ENCODE data around the gene GDA.

The GDA gene

DNA sequence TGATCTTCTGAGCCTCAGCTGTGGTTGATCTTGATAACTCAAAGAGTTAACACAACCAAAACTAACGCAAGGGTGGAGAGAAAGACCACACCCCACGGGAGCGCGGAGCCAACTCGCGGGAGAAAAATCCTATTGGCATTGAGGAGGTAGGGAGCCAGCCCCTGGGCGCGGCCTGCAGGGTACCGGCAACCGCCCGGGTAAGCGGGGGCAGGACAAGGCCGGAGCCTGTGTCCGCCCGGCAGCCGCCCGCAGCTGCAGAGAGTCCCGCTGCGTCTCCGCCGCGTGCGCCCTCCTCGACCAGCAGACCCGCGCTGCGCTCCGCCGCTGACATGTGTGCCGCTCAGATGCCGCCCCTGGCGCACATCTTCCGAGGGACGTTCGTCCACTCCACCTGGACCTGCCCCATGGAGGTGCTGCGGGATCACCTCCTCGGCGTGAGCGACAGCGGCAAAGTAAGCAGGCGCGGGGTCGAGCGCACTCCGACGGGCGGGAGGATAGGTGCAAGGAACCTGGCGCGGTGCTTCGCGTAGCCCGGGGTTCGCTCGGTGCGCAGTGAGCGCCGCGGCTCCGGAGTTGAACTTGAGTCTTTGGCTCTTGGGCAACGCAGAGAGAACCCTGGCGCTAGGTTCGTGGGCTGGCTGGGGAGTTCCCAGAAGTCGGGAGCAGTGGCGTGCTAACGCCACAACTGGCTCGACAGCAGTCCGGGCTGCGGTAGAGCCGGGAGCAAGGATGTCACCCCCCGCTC lies at the start of gene GDA:
TSS of gene GDA (plus strand) at position 210 of the 745 bp plus-strand sequence. CDS start at position 330, 120 bp downstream.
- in situ Hi-C loops (cut with MboI; ENCODE audit: low sequenced_read_pairs): no loop called here

DNA sequence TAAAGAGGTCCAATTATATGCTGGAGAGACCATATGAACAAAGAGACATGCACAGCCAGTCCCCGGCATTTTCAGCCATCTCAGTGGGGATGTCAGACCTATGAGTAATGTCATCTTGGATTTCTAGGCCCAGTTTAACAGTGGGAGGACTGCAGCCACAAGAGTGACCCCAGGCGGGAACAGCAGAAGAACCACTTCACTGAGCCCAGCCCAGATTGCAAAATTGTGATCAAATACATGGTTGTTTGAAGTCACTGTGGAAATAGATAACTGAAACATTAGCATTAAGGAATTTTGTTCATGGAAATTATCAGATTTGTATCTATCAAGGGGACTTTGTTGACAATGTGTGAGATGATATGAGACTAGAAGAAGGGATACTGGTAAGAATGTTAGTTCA lies 46.7 kb upstream of the GDA start:
- in situ Hi-C loops (cut with MboI; ENCODE audit: low sequenced_read_pairs): no loop called here

DNA sequence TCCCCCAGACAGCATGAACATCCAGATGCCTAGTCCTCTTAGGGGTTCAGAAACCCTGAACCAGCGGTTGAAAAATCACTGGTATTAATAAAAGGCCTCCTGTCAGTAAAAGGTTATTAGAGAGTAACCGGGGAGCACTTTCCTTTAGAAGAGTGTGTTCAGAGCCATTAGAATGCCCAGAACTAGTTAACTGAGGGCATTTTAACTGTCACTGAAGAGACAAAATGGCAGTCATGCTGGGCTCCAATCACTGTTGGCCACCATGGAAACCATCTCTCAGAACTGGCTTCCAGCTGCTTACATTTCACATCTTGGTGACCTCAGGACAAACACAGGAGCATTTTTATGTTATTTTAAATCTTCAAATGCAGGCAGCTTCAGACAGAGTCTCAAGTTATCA lies 36.2 kb upstream of the GDA start:
- in situ Hi-C loops (cut with MboI; ENCODE audit: low sequenced_read_pairs): no loop called here

DNA sequence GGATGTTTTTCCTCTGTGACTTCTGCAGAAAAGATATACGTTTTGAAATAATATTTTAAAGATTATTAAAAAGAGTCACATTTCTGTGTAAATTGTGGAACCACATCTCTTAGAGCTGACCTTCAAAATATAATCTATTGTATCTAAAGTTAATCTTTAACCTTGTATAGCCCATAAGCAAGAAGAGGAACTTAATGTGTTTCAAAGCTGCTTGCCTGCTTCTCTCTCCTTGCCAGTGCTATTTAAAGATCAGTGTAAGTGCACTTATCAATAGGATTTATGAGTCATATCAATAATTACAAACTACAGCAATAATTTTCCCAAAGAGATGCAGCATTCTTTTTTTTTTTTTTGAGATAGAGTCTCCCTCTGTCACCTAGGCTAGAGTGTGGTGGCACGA lies 29.4 kb upstream of the GDA start:
- in situ Hi-C loops (cut with MboI; ENCODE audit: low sequenced_read_pairs): no loop called here

DNA sequence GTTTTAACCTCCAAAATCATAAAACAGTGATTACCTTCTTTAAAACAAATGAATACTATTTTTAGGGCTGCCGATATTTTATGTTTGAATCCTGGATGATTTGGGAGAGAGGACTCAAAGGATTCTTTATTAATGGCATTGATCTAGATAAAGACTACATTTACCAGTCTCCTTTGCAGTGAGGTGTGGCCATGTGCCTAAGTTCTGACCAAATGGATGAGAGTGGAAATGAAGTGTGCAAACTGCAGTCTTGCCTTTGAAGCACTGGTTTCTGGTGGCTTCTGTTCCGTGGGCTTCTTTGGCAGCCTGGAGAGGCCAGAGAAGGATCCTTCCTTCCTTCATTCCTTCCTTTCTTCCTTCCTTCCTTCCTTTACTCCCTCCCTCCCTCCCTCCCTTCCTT lies 24.3 kb upstream of the GDA start:
- in situ Hi-C loops (cut with MboI; ENCODE audit: low sequenced_read_pairs): no loop called here

DNA sequence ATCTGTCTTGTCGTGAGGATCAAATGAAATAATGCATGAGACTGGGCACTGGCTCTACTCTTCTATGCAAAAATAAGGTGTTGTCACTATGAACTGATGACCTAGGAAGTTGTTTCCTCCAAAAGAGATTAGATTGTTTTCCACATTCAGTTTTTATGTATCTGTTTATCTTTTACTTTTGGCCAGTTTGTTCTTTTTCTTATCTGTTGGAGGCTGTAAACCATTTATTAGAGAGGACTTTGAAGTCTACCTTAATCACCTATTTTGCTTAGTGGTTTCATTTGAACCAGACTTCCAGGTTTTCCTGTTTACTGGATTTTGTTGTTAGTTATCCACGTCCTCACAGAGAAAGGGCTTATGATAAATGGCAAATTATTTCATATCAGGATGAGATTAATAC lies 21.5 kb upstream of the GDA start:
- in situ Hi-C loops (cut with MboI; ENCODE audit: low sequenced_read_pairs): no loop called here

DNA sequence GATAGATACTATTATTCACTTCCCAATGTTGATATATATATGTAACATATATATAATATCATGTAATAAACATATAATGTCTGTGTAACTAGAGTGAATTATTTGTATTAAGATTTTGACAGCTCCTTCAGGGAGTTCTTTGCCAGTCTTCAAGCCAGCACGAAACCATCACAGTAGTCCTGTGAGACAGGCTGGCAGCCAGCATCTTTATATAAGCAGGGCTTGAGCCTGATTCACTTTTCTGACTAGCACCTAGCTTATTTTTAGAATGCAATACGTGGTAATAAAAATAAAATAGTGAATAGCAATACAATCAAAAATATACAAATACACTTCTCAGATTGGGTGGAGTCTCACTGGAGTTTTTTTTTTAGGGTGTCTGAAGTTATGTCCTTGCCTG lies 20.7 kb upstream of the GDA start:
- in situ Hi-C loops (cut with MboI; ENCODE audit: low sequenced_read_pairs): no loop called here

DNA sequence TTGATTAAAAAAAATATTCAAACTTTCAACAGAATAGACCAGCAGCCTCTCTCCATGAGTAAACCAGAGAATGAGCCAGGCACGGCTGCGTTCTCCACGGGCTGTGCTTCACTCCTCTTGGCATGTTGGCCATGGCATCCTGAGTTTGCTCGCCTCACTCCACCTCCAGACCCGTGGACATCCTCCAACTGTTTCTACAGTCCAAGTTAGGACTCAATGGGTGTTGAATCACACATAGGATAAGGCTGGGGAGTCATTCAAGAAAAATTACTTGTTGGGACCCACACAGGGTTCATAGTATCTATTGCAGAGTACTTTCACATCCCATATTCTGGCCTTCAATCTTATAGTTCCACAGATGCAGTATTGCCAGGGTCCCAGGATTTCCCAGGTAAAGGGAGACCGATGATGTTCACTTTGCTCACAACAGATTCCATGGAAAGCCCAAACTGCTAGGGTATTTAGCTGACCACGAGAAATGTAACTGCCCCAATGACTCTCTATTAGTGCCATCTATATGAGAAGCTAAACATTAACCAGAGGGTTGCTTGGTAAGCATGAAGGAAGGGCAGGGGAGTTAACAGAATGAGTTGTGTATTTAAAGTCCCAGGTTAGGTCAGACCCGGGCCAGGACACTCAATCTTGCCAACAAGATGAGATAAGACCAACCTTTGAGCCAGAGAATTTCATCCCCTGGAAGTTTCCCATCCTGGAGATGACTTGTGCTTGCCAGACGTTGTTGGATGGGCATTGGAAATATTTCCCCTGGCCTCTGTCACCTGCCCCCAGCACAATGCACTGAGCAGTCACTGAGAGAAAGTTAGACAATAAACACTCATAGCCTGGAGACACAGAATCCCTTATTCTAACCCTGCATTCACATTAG lies 19.7 kb upstream of the GDA start:
- in situ Hi-C loops (cut with MboI; ENCODE audit: low sequenced_read_pairs): no loop called here

DNA sequence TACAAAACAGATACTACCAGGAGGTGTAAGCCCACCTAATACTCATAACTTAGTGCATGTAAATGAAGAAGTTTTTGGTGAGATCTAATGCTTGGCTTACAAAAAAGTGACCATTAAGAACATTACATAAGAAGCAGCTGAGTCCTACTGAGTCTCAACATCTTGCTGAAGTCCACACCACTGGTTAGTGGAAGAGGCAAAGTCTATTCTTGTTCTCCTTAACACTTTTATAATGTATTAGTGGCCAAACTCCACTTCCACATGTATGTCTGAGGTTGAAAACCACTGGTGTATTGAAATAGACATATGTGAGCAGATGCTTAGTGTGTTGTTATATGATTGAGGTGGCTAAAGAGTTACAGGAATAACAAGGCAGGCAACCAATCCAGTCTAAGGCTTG lies 18.9 kb upstream of the GDA start:
- in situ Hi-C loops (cut with MboI; ENCODE audit: low sequenced_read_pairs): no loop called here

DNA sequence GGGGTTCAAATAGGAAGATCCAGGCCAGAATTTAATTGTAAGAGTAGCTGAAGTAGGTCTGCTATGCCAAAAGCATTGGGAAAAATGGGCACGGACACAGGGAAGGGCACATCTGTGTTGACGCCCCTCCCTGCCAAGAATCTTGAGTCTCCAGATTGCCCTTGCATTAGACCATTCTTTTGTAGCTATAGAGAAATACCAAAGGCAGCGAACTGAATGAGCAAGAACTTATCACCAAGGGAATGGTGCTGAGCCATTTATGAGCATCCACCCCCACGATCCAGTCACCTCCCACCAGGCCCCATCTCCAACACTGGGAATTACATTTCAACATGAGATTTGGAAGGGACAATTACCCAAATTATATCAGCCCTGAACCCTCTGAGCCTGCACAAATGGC lies 18.0 kb upstream of the GDA start:
- in situ Hi-C loops (cut with MboI; ENCODE audit: low sequenced_read_pairs): no loop called here

DNA sequence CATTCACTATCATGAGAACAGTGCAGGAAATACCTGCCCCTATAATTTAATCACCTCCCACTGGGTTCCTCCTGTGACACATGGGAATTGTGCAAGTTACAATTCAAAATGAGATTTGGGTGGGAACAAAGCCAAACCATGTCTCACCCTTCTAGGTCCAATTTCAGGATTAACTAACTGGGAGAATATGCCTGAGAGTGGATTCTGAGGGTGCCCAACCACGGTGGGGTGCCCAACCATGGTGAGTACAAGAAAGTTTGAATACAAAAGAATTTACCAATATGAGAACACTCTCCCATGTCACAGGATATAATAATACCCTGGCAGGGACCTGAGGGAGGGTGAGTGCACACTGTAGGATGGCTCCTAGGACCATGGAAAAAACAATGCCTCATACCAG lies 17.2 kb upstream of the GDA start:
- in situ Hi-C loops (cut with MboI; ENCODE audit: low sequenced_read_pairs): no loop called here

DNA sequence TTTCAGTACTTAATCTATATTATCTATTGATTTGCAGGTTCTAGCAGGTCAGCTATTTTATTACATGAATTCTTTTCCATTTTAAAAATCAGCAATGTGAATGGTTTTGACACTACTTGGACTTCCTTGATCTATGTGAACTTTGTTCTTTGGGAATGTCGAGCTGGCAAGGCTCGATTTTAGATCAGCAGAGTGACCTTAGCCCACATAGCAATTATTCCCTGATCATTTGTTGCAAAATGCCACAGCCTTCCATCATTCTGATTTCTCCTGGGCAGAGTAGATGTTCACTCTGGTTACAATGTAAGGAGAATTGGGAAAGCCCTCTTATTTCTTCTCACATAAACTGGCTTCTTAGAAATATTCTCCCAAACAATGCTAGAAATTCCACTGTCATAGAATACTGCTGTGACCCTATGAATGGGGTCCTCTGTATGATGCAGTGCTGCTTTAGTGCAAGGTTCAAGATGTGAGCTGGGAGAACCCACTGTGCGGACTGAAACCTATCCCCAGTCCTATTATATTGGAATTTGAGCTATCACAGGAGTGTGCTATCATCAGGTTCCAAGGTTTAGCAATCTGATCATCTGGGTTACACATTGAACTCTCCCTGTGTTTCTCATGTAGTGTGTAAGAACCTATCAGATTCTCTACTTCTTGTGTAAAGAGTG lies 15.7 kb upstream of the GDA start:
- in situ Hi-C loops (cut with MboI; ENCODE audit: low sequenced_read_pairs): no loop called here

DNA sequence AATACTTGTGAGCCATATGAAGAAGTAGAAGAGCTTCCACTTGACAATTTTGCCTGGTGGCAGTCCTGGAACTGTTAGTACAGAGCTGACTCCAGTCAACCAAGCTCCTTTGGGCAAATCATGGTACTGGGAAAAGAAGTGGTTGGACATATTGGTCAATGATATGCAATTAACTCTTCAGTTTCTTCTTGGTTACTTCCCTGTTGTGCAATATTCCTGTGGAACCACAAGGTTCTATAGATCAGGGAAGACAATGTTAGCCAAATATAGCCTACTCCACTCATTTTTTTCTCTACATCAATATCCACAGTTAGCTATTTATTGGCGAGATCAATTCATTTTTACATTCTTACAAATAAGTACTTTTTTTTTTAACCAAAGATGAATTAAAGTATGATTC lies 14.4 kb upstream of the GDA start:
- in situ Hi-C loops (cut with MboI; ENCODE audit: low sequenced_read_pairs): no loop called here

DNA sequence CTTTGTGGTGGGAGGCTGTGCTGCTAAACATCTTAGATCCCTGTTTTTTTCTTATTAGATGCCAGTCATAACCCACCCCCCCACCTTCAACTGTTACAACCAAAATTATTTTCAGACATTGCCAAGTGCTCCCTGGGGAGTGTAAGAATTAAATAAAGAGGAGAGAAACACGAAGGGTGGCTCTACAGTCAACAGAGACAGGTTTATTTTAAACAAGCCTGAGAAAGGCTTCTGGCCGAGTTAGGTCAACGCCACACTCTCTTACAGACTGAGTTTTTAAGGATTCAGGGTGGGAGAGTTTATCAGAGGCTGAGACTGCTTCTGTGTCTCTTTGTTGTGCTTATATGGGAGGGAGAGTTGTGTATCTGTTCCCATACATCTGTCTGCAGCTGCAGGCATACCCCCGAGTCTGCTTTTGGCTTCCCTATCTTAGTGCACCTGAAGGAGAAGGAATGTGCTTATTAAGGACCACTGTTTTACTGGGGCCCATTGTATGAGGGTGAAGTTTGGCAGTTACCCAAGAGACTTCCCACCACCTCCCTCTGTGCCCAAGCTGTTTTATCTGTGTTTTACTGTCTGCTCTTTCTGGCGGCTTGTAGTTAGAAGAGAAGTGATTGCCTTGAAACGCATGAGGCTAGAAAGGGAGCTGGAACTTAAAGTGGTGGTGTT lies 11.4 kb upstream of the GDA start:
- in situ Hi-C loops (cut with MboI; ENCODE audit: low sequenced_read_pairs): no loop called here

DNA sequence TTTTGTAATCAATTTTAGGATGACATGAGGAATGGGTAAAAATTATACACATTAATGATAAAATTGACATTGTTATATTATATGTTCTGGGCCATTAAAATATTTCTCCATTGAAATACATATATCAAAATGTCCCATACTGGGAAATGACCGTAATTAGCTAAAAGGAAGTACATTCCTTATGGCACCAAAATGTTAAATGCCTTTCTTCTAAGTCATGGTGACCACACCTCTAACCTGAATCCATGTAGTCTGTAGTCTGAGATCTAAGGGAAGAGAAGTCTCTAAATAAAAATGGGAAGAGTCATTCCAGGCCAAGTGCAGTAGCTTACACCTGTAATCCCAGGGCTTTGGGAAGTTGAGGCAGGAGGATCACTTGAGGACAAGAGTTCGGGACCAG lies 10.0 kb upstream of the GDA start:
- in situ Hi-C loops (cut with MboI; ENCODE audit: low sequenced_read_pairs): no loop called here

DNA sequence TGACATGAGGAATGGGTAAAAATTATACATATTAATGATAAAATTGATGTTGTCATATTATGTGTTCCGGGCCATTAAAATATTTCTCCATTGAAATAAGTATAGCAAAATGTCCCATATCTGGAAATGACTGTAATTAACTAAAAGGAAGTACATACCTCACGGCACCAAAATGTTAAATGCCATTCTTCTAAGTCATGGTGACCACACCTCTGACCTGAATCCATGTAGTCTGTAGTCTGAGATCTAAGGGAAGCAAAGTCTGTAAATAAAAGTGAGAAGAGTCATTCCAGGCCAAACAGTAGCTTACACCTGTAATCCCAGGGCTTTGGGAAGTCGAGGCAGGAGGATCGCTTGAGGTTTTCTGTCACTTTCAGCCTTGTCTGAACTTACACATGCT lies 8.7 kb upstream of the GDA start:
- in situ Hi-C loops (cut with MboI; ENCODE audit: low sequenced_read_pairs): no loop called here

DNA sequence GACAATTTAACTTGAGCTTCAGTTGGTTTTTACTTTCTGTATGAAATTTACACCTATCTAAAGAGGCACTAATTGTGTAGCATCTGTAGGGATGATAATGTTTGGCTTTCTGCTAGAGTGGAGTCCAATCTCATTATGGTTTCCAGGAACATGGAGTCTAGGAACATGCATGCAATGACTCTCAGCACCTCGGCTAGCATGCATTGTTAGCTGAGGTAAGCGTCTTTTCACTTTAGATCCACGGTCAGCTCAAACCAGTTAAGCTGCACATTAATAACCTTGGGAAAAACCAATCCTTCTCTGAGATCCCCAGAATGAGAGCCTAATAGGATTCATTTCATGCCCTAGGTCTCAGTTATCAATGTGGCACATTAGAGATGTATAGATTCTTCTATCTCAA lies 7.8 kb upstream of the GDA start:
- in situ Hi-C loops (cut with MboI; ENCODE audit: low sequenced_read_pairs): no loop called here

DNA sequence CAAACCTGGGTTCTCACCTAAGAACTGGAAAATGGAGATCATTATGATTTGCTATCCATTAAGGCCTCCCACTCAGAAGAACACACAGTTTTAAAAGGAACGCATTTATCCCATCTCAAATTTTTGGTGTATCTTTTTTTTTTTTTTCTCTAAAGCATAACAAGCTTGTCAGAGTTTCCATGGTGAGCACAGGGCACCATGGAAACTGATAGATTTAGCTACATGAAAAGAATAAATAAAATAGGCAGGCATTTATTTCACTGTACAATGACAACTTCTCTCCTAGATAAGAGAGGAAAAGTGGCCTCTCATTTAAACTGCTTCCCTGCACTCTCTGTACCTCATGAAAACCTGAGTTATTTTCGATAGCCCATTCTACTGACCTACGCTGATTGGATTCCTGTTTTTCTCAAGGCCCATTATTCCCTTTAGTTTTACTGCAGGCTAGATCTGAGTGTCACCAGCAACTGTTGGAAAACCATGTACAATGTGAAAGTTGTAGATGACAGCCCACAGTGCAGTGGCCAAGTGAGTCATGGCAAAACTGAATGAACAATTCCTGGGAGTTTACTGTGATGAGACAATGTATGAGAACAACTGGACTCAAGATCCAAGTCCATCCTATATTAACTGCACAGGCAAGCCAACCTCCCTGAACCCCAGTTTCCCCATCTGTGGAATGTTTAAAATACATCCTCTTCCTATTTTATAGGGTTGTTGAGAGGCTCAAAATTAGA lies 4.3 kb upstream of the GDA start:
- in situ Hi-C loops (cut with MboI; ENCODE audit: low sequenced_read_pairs): no loop called here

DNA sequence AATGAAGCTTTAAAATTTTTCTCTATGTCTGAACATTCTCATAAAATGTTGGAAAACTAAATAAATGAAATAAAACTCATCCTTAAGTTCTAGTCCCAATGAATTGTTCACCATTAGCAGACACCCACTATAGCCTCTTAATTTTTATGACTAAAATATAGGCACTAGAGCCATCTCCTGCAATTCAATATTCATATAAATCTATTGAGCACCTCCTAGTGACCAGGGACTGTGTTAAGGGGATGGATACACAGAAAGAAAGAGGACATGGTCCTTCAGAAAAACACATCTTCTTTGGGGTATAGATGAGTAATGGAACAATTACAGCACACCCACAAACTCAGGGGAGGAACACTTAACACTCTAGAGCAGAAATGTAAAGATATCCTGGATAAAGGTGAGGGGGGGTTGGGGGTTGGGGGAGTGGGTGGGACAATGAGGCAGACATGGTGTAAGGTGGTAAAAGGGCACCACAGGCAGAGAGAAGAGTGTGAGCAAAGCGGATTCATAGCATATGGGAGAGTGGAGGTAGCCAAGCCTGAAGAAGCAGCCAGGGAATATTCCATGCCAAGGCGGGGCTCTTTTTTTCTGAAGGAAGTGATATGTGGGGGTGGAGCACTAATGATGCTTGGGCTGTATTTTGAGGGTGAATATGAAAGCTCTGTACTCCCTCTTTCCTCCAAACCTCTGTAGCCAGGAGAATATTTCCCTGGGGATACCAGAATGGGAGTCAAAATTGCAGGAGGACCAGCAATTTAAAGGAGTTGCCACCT lies 3.3 kb upstream of the GDA start:
- in situ Hi-C loops (cut with MboI; ENCODE audit: low sequenced_read_pairs): no loop called here

DNA sequence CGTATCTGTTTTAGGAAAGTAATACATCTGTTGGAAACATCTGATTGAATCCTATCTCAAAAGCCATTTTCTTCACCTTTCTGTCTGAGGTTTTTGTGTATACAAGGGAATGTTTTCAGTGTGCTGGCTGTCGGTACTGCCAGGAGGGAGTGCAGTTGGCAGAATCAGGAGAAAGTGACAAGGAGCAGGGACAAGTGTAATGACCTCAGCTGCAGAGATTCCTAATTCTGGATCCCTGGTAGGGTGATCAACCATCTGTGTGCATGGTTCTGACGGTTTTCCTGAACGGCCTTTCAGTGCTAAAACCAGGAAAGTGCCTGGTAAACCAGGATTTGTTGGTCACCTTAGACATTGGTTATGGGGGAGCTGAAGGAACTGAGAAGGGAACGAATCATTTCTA lies 1.6 kb upstream of the GDA start:
- in situ Hi-C loops (cut with MboI; ENCODE audit: low sequenced_read_pairs): no loop called here
